GM12878 (cell line): Measurements from ENCODE around the gene LHCGR.

Experiments
- CEBPB ChIP-seq, 2 experiments: fragments of 150-350 bp in 1 of 2; IDR thresholded peaks; 2 replicates each; pipeline ENCODE4 v1.6.1; 2012 to 2014; ENCODE audit warnings: low read depth in 2 of 2, low read length in 2 of 2, borderline replicate concordance in 1 of 2, inconsistent platforms in 1 of 2
- CHD4 ChIP-seq: fragments of 200-600 bp; sonication (generic); IDR thresholded peaks from 2 replicates; pipeline ENCODE4 v1.6.1; 2016; ENCODE audit warnings: mild to moderate bottlenecking
- GABPA ChIP-seq: IDR thresholded peaks from 2 replicates; pipeline ENCODE4 v1.6.1; 2014; ENCODE audit warnings: antibody characterized with exemption, low read depth, mild to moderate bottlenecking, inconsistent platforms
- JUND ChIP-seq: IDR thresholded peaks from 2 replicates; pipeline ENCODE4 v1.6.1; 2012; ENCODE audit warnings: low read depth, mild to moderate bottlenecking, low read length, improper control_type of control experiment, moderate library complexity
- NRF1 ChIP-seq: conservative IDR thresholded peaks from 2 replicates; pipeline ENCODE4 v1.6.1; 2011; ENCODE audit warnings: mild to moderate bottlenecking, low read depth, low read length, improper control_type of control experiment
- POLR2A ChIP-seq: IDR thresholded peaks from 2 replicates; pipeline ENCODE4 v1.6.1; 2011; ENCODE audit warnings: low read depth, mild to moderate bottlenecking, low read length
- SPI1 ChIP-seq: IDR thresholded peaks from 2 replicates; pipeline ENCODE4 v1.6.1; 2011; ENCODE audit warnings: low read depth, mild to moderate bottlenecking, low read length, moderate library complexity, borderline replicate concordance; ENCODE audit not compliant: insufficient read depth
- TAF1 ChIP-seq: IDR thresholded peaks from 2 replicates; pipeline ENCODE4 v1.6.1; 2011; ENCODE audit warnings: mild to moderate bottlenecking, low read depth, low read length, borderline replicate concordance
- TF ChIP-seq, protein P1 (sequence below): fragments of 450-650 bp; IDR thresholded peaks from 2 replicates; pipeline ENCODE4 v1.6.1; 2017; ENCODE audit warnings: mild to moderate bottlenecking
- TF ChIP-seq, protein P2 (sequence below), 3 experiments: IDR thresholded peaks in 2 of 3; conservative IDR thresholded peaks in 1 of 3; 2 replicates each; pipeline ENCODE4 v1.5.1; 2011; ENCODE audit warnings: low read depth in 3 of 3, low read length in 3 of 3, mild to moderate bottlenecking in 3 of 3, control low read depth in 2 of 3, moderate library complexity in 2 of 3, inconsistent platforms in 1 of 3, mixed read lengths in 1 of 3; ENCODE audit not compliant: control insufficient read depth in 2 of 3, insufficient read depth in 1 of 3; ENCODE audit errors: extremely low read depth in 1 of 3
- TF ChIP-seq, protein P3 (sequence below): IDR thresholded peaks from 2 replicates; pipeline ENCODE4 v1.6.1; 2011; ENCODE audit warnings: low read depth, low read length, improper control_type of control experiment, borderline replicate concordance

- TF ChIP-seq, protein P1, sequence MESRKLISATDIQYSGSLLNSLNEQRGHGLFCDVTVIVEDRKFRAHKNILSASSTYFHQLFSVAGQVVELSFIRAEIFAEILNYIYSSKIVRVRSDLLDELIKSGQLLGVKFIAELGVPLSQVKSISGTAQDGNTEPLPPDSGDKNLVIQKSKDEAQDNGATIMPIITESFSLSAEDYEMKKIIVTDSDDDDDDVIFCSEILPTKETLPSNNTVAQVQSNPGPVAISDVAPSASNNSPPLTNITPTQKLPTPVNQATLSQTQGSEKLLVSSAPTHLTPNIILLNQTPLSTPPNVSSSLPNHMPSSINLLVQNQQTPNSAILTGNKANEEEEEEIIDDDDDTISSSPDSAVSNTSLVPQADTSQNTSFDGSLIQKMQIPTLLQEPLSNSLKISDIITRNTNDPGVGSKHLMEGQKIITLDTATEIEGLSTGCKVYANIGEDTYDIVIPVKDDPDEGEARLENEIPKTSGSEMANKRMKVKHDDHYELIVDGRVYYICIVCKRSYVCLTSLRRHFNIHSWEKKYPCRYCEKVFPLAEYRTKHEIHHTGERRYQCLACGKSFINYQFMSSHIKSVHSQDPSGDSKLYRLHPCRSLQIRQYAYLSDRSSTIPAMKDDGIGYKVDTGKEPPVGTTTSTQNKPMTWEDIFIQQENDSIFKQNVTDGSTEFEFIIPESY: no peak
- TF ChIP-seq CEBPB (IDR thresholded peaks at IDR 0.05; ENCODE audit: borderline replicate concordance in 1 of 2, low read depth in 2 of 2, low read length in 2 of 2): no peak
- TF ChIP-seq SPI1: no peak
- no peak for TF ChIP-seq NRF1
- TF ChIP-seq CHD4: no peak
- no peak for TF ChIP-seq TAF1
- no peak for TF ChIP-seq GABPA
- TF ChIP-seq, protein P2, sequence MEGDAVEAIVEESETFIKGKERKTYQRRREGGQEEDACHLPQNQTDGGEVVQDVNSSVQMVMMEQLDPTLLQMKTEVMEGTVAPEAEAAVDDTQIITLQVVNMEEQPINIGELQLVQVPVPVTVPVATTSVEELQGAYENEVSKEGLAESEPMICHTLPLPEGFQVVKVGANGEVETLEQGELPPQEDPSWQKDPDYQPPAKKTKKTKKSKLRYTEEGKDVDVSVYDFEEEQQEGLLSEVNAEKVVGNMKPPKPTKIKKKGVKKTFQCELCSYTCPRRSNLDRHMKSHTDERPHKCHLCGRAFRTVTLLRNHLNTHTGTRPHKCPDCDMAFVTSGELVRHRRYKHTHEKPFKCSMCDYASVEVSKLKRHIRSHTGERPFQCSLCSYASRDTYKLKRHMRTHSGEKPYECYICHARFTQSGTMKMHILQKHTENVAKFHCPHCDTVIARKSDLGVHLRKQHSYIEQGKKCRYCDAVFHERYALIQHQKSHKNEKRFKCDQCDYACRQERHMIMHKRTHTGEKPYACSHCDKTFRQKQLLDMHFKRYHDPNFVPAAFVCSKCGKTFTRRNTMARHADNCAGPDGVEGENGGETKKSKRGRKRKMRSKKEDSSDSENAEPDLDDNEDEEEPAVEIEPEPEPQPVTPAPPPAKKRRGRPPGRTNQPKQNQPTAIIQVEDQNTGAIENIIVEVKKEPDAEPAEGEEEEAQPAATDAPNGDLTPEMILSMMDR (IDR thresholded peaks at IDR 0.05 in 2 of 3, conservative IDR thresholded peaks at IDR 0.05 in 1 of 3; ENCODE audit: control insufficient read depth in 2 of 3, extremely low read depth in 1 of 3, insufficient read depth in 1 of 3, low read depth in 3 of 3, low read length in 3 of 3): no peak
- TF ChIP-seq POLR2A: no peak
- no peak for TF ChIP-seq JUND
- TF ChIP-seq, protein P3, sequence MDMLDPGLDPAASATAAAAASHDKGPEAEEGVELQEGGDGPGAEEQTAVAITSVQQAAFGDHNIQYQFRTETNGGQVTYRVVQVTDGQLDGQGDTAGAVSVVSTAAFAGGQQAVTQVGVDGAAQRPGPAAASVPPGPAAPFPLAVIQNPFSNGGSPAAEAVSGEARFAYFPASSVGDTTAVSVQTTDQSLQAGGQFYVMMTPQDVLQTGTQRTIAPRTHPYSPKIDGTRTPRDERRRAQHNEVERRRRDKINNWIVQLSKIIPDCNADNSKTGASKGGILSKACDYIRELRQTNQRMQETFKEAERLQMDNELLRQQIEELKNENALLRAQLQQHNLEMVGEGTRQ: no peak
These were observed 14.7 kb upstream of the LHCGR start for GRCh38 chr2:48770181-48770580.
